HepG2 (cell line): ENCODE results near the gene TRPM5. TPM values are rescaled to one million over a fixed set of nuclear protein-coding genes. Genes with fewer than 3 reads are reported as not detected.

ENCODE experiments used
- ATAC-seq: fragments of 200-7000 bp; cut with Tn5 transposase; 3 replicates; pipeline ENCODE4 v1.9.1; 2020; ENCODE audit warnings: mild to moderate bottlenecking, moderate library complexity
- BruUV-seq: library from RNA; stranded (reverse); fragments of 400-500 nt; replicated peaks from 2 replicates; lab custom pipeline; 2021; lab: Mats Ljungman, UMichigan
- CTCF ChIA-PET: fragments of 300-600 bp; formaldehyde crosslinking; extraction: SDS; loops from one replicate; lab custom pipeline; 2021; ENCODE audit warnings: low total read pairs, inconsistent platforms, low intra/inter-chr PET ratio; lab: Yijun Ruan, JAX
- POLR2A ChIA-PET: fragments of 350-600 bp; sonication (Branson Sonifier 250); formaldehyde crosslinking; loops from one replicate; lab custom pipeline; 2020; ENCODE audit warnings: antibody characterized with exemption, inconsistent platforms; lab: Yijun Ruan, JAX
- DNase-seq: peaks from one replicate; pipeline ENCODE4 v3.0.0-alpha.2; 2015; ENCODE audit warnings: low spot score
- FAIRE-seq: peaks from 3 replicates; lab custom pipeline; 2011; peaks lifted over from hg19 to GRCh38; lab: Jason Lieb, UNC
- H2AFZ ChIP-seq: one replicate; pipeline ENCODE4 v1.6.1; 2011; ENCODE audit warnings: low read length, inconsistent platforms
- H3K27ac ChIP-seq: fragments of 300-600 bp; 3 replicates; pipeline ENCODE4 v1.8.0; 2011; ENCODE audit warnings: mixed run types, mild to moderate bottlenecking, mixed read lengths, low read length, inconsistent platforms; ENCODE audit not compliant: insufficient read depth; ENCODE audit errors: extremely low read length
- H3K27me3 ChIP-seq, 2 experiments: fragments of 200-600 bp in 1 of 2; 2 replicates in 1 of 2; 3 replicates in 1 of 2; pipeline versions ENCODE4 v1.6.0 to v1.8.0; 2011; ENCODE audit warnings: low read length in 2 of 2, mild to moderate bottlenecking in 2 of 2, moderate library complexity in 2 of 2, inconsistent platforms in 1 of 2; ENCODE audit not compliant: insufficient read depth in 2 of 2, control insufficient read depth in 1 of 2
- H3K36me3 ChIP-seq, 2 experiments: fragments of 200-600 bp in 1 of 2; replicated peaks in 1 of 2; 2 replicates in 1 of 2; 3 replicates in 1 of 2; pipeline versions ENCODE4 v1.5.1 to v1.8.0; 2011; ENCODE audit warnings: low read length in 2 of 2, inconsistent platforms in 1 of 2; ENCODE audit not compliant: insufficient read depth in 2 of 2, control insufficient read depth in 1 of 2
- H3K4me1 ChIP-seq: 2 replicates; pipeline ENCODE4 v1.5.1; 2012; ENCODE audit warnings: low read length, inconsistent platforms; ENCODE audit not compliant: insufficient read depth
- H3K4me2 ChIP-seq: 2 replicates; pipeline ENCODE4 v1.6.0; 2011; ENCODE audit warnings: low read depth, low read length, inconsistent platforms
- H3K4me3 ChIP-seq, 3 experiments: fragments of 200-600 bp in 1 of 3; sonication (generic), shearing (Covaris generic) in 1 of 3; replicated peaks in 1 of 3; 2 replicates each; pipeline ENCODE4 v1.5.1; 2011 to 2016; ENCODE audit warnings: low read length in 3 of 3, inconsistent platforms in 2 of 3, low read depth in 2 of 3, mild to moderate bottlenecking in 2 of 3, control low read depth in 1 of 3, mixed read lengths in 1 of 3; ENCODE audit not compliant: insufficient read depth in 1 of 3
- H3K79me2 ChIP-seq: one replicate; pipeline ENCODE4 v1.6.1; 2011; ENCODE audit warnings: low read length, inconsistent platforms; ENCODE audit not compliant: insufficient read depth
- H3K9ac ChIP-seq: 2 replicates; pipeline ENCODE4 v1.6.0; 2011; ENCODE audit warnings: mild to moderate bottlenecking, low read depth, low read length, inconsistent platforms; ENCODE audit not compliant: insufficient read depth
- H3K9me3 ChIP-seq: 2 replicates; pipeline ENCODE4 v1.5.1; 2012; ENCODE audit warnings: mild to moderate bottlenecking, low read length
- H4K20me1 ChIP-seq: 2 replicates; pipeline ENCODE4 v1.6.0; 2011; ENCODE audit warnings: inconsistent platforms, mild to moderate bottlenecking, low read length, moderate library complexity; ENCODE audit not compliant: insufficient read depth
- DNMT1 ChIP-seq: sonication (generic); formaldehyde crosslinking; IDR thresholded peaks from 2 replicates; pipeline ENCODE4 v1.5.1; 2020; ENCODE audit warnings: mild to moderate bottlenecking, missing genetic modification reagents
- ETV5 ChIP-seq: IDR thresholded peaks from 2 replicates; pipeline ENCODE4 v1.6.1; 2018; ENCODE audit warnings: missing biosample characterization, missing genetic modification reagents, inconsistent platforms, borderline replicate concordance
- GATA4 ChIP-seq: sonication (generic); IDR thresholded peaks from 2 replicates; pipeline ENCODE4 v1.6.1; 2016; ENCODE audit warnings: antibody characterized with exemption, low read depth, borderline replicate concordance
- HOXD1 ChIP-seq: sonication (generic); formaldehyde crosslinking; IDR thresholded peaks from 2 replicates; pipeline ENCODE4 v1.5.0; 2020; ENCODE audit warnings: missing genetic modification reagents
- MTF1 ChIP-seq: sonication (generic); formaldehyde crosslinking; IDR thresholded peaks from 2 replicates; pipeline ENCODE4 v1.5.0; 2020; ENCODE audit warnings: missing genetic modification reagents
- PAX8 ChIP-seq: sonication (generic); formaldehyde crosslinking; IDR thresholded peaks from 2 replicates; pipeline ENCODE4 v1.8.0; 2022; ENCODE audit warnings: mild to moderate bottlenecking, missing genetic modification reagents, borderline replicate concordance
- PHB2 ChIP-seq: fragments of 450-650 bp; IDR thresholded peaks from 2 replicates; pipeline ENCODE4 v1.6.1; 2018; ENCODE audit not compliant: partially characterized antibody
- PREB ChIP-seq: sonication (generic); formaldehyde crosslinking; IDR thresholded peaks from 2 replicates; pipeline ENCODE4 v1.4.0; 2020; ENCODE audit warnings: missing genetic modification reagents
- PRMT3 ChIP-seq: sonication (generic); formaldehyde crosslinking; IDR thresholded peaks from 2 replicates; pipeline ENCODE4 v1.8.1; 2022; ENCODE audit warnings: low read depth, mild to moderate bottlenecking, moderate library complexity, missing genetic modification reagents, borderline replicate concordance
- ZNF510 ChIP-seq: sonication (generic); formaldehyde crosslinking; IDR thresholded peaks from 2 replicates; pipeline ENCODE4 v1.4.0; 2020; ENCODE audit warnings: low read depth, mild to moderate bottlenecking, missing genetic modification reagents
- ZNF530 ChIP-seq: sonication (generic); formaldehyde crosslinking; IDR thresholded peaks from 2 replicates; pipeline ENCODE4 v1.5.0; 2020; ENCODE audit warnings: low read depth, mild to moderate bottlenecking, missing genetic modification reagents
- ZNF598 ChIP-seq: sonication (generic); formaldehyde crosslinking; IDR thresholded peaks from 2 replicates; pipeline ENCODE4 v1.5.1; 2020; ENCODE audit warnings: mild to moderate bottlenecking, missing genetic modification reagents, borderline replicate concordance
- ZNF776 ChIP-seq: sonication (generic); formaldehyde crosslinking; IDR thresholded peaks from 2 replicates; pipeline ENCODE4 v1.4.0; 2020; ENCODE audit warnings: mild to moderate bottlenecking, missing genetic modification reagents
- WGBS: methylation state at CpG from one replicate; pipeline ENCODE4 v1.1.6; 2017; ENCODE audit warnings: low lambda C conversion rate; 5-methylcytosine and 5-hydroxymethylcytosine counted together
- in situ Hi-C: cut with HindIII; loops from 2 replicates; pipeline ENCODE4 v1.10.0; 2017; ENCODE audit warnings: low pct_unique_long_range_greater_than_20kb; ENCODE audit not compliant: extremely low pct_ligation_motif_present
- intact Hi-C: fragments of 100-400 bp; cut with micrococcal nuclease; formaldehyde crosslinking; loops from one replicate; pipeline ENCODE4 v1.10.0; 2022; ENCODE audit not compliant: unreplicated experiment
- polyA plus RNA-seq, 8 experiments: library from polyadenylated mRNA; depleted of rRNA in 3 of 8; stranded (reverse) in 7 of 8; unstranded in 1 of 8; fragments of >200 nt; fragmentation: Illumina TruSeq in 4 of 8; extraction: Trizol in 4 of 8; gene quantifications; 2 replicates each; pipeline versions ENCODE4 v1.2.1 to v1.2.3, GENCODE V29; 2011 to 2016; ENCODE audit warnings: low read depth in 4 of 8, missing spikeins in 1 of 8, mixed read lengths in 1 of 8; ENCODE audit not compliant: insufficient read depth in 1 of 8
- total RNA-seq, 5 experiments: library from RNA; depleted of rRNA; stranded (reverse); fragments of >200 nt; fragmentation: Illumina TruSeq; extraction: Trizol; gene quantifications; 2 replicates each; pipeline ENCODE4 v1.2.3, GENCODE V29; 2016; ENCODE audit warnings: low read depth in 1 of 5
- TF ChIP-seq, protein P1 (sequence below): sonication (generic); formaldehyde crosslinking; IDR thresholded peaks from 2 replicates; pipeline ENCODE4 v1.8.0; 2023; ENCODE audit warnings: mild to moderate bottlenecking, missing genetic modification reagents
- TF ChIP-seq, protein P2 (sequence below): sonication (generic); formaldehyde crosslinking; IDR thresholded peaks from 2 replicates; pipeline ENCODE4 v1.4.0; 2020; ENCODE audit warnings: missing genetic modification reagents
- TF ChIP-seq, protein P3 (sequence below): sonication (generic); formaldehyde crosslinking; IDR thresholded peaks from 2 replicates; pipeline ENCODE4 v1.8.0; 2022; ENCODE audit warnings: missing genetic modification reagents, mild to moderate bottlenecking, inconsistent platforms, borderline replicate concordance
- TF ChIP-seq, protein P4 (sequence below): sonication (generic); formaldehyde crosslinking; IDR thresholded peaks from 2 replicates; pipeline ENCODE4 v1.4.0; 2020; ENCODE audit warnings: missing genetic modification reagents, mild to moderate bottlenecking, borderline replicate concordance

The TRPM5 gene
- total and polyA plus RNA-seq, 2 of the 13 experiments (the other 11 are each of a cell fraction or from before 2014, with no cell fraction given): 0.12 TPM; not detected in 1

DNA sequence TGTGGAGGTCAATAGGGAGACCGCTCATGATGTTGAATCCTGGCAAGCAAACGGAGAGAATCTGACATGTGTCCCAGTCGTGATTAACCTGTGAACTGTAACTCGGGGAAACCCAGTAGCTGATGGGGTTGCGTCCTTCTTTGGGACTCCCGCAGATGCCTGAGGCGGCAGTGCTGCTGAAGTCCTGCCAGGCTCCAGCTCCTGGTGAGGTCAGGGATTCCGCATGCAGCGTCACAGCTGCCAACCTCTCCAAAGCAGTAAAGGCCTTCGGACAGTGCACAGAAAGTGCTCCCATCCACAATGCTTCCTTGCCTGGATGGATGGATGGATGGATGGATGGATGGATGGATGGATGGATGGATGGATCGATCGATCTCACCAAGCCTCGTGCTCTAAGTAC is 14.0 kb upstream of the TRPM5 start:
- no TSS peak for BruUV-seq
- Histone ChIP-seq H3K4me2 (no peak overlapping the region), H4K20me1 (no peaks in the 10 kb centered on the region), H3K9me3 (no peaks in the 10 kb centered on the region), H3K36me3 (no peaks in the 10 kb centered on the region), H3K4me3 (no peak overlapping the region), H3K27ac (no peak overlapping the region), H3K4me1 (peaks cover 17% of the 10 kb centered on the region), H3K27me3 (peaks cover 10 to 58% of the 10 kb centered on the region in 2 experiments), H3K9ac (no peak overlapping the region), H2AFZ (no peak overlapping the region), H3K79me2 (no peaks in the 10 kb centered on the region)
- WGBS: 36% methylated on average over 13 of the region's 13 CpGs
- FAIRE-seq: no peak
- POLR2A ChIA-PET: no interaction called here
- in situ Hi-C loops (no loop called here), intact Hi-C loops (no loop called here)
- ATAC-seq: no peak
- no peak for DNase-seq
- CTCF ChIA-PET: no interaction called here
- TF ChIP-seq HOXD1 (CRISPR knock-in tag): no peak
- no peak for TF ChIP-seq ZNF776
- TF ChIP-seq, protein P1, sequence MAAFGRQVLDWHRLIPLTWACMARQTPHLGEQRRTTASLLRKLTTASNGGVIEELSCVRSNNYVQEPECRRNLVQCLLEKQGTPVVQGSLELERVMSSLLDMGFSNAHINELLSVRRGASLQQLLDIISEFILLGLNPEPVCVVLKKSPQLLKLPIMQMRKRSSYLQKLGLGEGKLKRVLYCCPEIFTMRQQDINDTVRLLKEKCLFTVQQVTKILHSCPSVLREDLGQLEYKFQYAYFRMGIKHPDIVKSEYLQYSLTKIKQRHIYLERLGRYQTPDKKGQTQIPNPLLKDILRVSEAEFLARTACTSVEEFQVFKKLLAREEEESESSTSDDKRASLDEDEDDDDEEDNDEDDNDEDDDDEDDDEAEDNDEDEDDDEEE (CRISPR knock-in tag): no peak
- TF ChIP-seq MTF1 (CRISPR knock-in tag): no peak
- TF ChIP-seq, protein P2, sequence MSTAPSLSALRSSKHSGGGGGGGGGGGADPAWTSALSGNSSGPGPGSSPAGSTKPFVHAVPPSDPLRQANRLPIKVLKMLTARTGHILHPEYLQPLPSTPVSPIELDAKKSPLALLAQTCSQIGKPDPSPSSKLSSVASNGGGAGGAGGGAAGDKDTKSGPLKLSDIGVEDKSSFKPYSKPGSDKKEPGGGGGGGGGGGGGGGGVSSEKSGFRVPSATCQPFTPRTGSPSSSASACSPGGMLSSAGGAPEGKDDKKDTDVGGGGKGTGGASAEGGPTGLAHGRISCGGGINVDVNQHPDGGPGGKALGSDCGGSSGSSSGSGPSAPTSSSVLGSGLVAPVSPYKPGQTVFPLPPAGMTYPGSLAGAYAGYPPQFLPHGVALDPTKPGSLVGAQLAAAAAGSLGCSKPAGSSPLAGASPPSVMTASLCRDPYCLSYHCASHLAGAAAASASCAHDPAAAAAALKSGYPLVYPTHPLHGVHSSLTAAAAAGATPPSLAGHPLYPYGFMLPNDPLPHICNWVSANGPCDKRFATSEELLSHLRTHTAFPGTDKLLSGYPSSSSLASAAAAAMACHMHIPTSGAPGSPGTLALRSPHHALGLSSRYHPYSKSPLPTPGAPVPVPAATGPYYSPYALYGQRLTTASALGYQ (CRISPR knock-in tag): no peak
- no peak for TF ChIP-seq ZNF530 (CRISPR knock-in tag)
- TF ChIP-seq ZNF510 (CRISPR knock-in tag): no peak
- TF ChIP-seq, protein P3, sequence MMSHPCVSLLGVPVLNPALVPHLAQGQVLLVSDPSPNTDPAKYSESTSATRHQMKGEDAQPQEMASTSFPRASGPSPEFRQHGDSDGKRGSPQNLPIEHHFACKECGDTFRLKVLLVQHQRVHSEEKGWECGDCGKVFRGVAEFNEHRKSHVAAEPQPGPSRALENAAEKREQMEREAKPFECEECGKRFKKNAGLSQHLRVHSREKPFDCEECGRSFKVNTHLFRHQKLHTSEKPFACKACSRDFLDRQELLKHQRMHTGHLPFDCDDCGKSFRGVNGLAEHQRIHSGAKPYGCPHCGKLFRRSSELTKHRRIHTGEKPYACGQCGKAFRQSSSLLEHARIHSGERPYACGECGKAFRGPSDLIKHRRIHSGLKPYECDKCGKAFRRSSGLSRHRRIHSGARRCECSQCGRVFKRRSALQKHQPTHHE (CRISPR knock-in tag): no peak
- no peak for TF ChIP-seq PRMT3
- TF ChIP-seq DNMT1 (CRISPR knock-in tag): no peak
- no peak for TF ChIP-seq PHB2
- TF ChIP-seq PREB (CRISPR knock-in tag): no peak
- TF ChIP-seq GATA4: no peak
- TF ChIP-seq ZNF598 (CRISPR knock-in tag): no peak
- TF ChIP-seq, protein P4, sequence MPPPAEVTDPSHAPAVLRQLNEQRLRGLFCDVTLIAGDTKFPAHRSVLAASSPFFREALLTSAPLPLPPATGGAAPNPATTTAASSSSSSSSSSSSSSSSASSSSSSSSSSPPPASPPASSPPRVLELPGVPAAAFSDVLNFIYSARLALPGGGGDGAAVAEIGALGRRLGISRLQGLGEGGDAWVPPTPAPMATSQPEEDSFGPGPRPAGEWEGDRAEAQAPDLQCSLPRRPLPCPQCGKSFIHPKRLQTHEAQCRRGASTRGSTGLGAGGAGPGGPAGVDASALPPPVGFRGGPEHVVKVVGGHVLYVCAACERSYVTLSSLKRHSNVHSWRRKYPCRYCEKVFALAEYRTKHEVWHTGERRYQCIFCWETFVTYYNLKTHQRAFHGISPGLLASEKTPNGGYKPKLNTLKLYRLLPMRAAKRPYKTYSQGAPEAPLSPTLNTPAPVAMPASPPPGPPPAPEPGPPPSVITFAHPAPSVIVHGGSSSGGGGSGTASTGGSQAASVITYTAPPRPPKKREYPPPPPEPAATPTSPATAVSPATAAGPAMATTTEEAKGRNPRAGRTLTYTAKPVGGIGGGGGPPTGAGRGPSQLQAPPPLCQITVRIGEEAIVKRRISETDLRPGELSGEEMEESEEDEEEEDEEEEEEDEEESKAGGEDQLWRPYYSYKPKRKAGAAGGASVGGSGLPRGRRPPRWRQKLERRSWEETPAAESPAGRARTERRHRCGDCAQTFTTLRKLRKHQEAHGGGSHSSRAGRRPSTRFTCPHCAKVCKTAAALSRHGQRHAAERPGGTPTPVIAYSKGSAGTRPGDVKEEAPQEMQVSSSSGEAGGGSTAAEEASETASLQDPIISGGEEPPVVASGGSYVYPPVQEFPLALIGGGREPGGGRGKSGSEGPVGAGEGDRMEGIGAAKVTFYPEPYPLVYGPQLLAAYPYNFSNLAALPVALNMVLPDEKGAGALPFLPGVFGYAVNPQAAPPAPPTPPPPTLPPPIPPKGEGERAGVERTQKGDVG (CRISPR knock-in tag): no peak
- TF ChIP-seq PAX8 (CRISPR knock-in tag): no peak
- TF ChIP-seq ETV5 (CRISPR knock-in tag): no peak
